Right lobe of liver (tissue), 4 donors: Measurements from ENCODE around the gene HSD17B10.

Source experiments
- POLR2A ChIP-seq: fragments of 450-650 bp; IDR thresholded peaks from one replicate; pipeline ENCODE4 v1.6.1; 2017; ENCODE audit warnings: antibody characterized with exemption, mild to moderate bottlenecking
- TF ChIP-seq, protein P1 (sequence below), 4 donors: fragments of 200-600 bp in 3 of 4; fragments of 450-650 bp in 1 of 4; IDR thresholded peaks; one replicate each; pipeline versions ENCODE4 v1.5.1 to v1.8.0; 2016 to 2022; ENCODE audit warnings: antibody characterized with exemption in 4 of 4, mild to moderate bottlenecking in 2 of 4
- donor health status: DM: no; HTN: no; CAD: no.
- donor health status: DM: no; HTN: no; CAD: no.
- donor health status: DM: no; HTN: yes; CAD: no.

DNA sequence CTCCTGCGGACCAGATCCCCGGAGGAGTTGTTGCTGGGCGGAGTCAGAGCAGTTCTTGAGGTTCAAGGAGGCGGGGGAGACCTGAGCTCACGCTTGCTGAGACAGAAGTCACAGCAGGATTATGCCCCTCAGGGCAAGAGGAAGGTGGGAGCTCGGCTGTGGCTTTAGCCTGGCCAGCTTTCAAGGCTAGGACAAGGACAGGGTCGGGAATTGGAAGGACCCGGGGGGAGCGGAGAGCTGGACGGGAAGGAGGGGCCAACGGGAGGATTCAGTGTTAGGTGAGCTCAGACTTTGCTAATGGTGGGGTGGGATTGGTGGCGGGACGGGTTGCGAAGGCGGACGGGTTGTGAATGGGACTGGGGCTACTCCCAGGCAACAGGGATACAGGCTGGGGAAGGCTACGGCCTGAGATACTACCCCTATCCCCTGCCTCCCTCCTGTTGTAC lies 11.3 kb downstream of the HSD17B10 start, which contains the start of gene RIBC1:
- TF ChIP-seq, protein P1, sequence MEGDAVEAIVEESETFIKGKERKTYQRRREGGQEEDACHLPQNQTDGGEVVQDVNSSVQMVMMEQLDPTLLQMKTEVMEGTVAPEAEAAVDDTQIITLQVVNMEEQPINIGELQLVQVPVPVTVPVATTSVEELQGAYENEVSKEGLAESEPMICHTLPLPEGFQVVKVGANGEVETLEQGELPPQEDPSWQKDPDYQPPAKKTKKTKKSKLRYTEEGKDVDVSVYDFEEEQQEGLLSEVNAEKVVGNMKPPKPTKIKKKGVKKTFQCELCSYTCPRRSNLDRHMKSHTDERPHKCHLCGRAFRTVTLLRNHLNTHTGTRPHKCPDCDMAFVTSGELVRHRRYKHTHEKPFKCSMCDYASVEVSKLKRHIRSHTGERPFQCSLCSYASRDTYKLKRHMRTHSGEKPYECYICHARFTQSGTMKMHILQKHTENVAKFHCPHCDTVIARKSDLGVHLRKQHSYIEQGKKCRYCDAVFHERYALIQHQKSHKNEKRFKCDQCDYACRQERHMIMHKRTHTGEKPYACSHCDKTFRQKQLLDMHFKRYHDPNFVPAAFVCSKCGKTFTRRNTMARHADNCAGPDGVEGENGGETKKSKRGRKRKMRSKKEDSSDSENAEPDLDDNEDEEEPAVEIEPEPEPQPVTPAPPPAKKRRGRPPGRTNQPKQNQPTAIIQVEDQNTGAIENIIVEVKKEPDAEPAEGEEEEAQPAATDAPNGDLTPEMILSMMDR (IDR thresholded peaks at IDR 0.05), result no peak
- no peak for TF ChIP-seq POLR2A
